IMR-90 (cell line): ENCODE data around the gene POLE4. TPM values are rescaled to one million over a fixed set of nuclear protein-coding genes. Genes with fewer than 3 reads are reported as not detected.

Experiments
- ATAC-seq: fragments of 200-7000 bp; cut with Tn5 transposase; 2 replicates; pipeline ENCODE4 v1.9.1; 2020; ENCODE audit warnings: low read depth, mild to moderate bottlenecking, moderate library complexity
- BruUV-seq: library from RNA; stranded (reverse); fragments of 400-500 nt; replicated peaks from 2 replicates; lab custom pipeline; 2021; lab: Mats Ljungman, UMichigan
- CTCF ChIA-PET: fragments of 300-600 bp; formaldehyde crosslinking; extraction: SDS; loops from one replicate; lab custom pipeline; 2021; ENCODE audit warnings: antibody characterized with exemption; lab: Yijun Ruan, JAX
- POLR2A ChIA-PET: fragments of 300-600 bp; sonication (Branson Sonifier 250); formaldehyde crosslinking; loops from one replicate; lab custom pipeline; 2022; ENCODE audit warnings: antibody characterized with exemption; ENCODE audit not compliant: unreplicated experiment; lab: Charles Lee
- DNase-seq: peaks from one replicate; pipeline ENCODE4 v3.0.0; 2013
- H2AFZ ChIP-seq: replicated peaks from 2 replicates; pipeline ENCODE3; 2013; ENCODE audit warnings: low read length, mild to moderate bottlenecking; ENCODE audit not compliant: poor library complexity
- H2AK5ac ChIP-seq: 2 replicates; pipeline ENCODE4 v1.6.1; 2013; ENCODE audit warnings: low read depth, low read length, inconsistent platforms
- H2AK9ac ChIP-seq: replicated peaks from 2 replicates; pipeline ENCODE3; 2013; ENCODE audit warnings: mild to moderate bottlenecking, low read depth, low read length, moderate library complexity; ENCODE audit not compliant: poor library complexity
- H2BK120ac ChIP-seq: 2 replicates; pipeline ENCODE4 v1.6.1; 2013; ENCODE audit warnings: low read depth, low read length, inconsistent platforms
- H2BK15ac ChIP-seq: 3 replicates; pipeline ENCODE4 v1.6.1; 2013; ENCODE audit warnings: low read depth, low read length, inconsistent platforms
- H2BK20ac ChIP-seq: 2 replicates; pipeline ENCODE4 v1.6.1; 2013; ENCODE audit warnings: low read depth, mild to moderate bottlenecking, inconsistent platforms, low read length, moderate library complexity
- H2BK5ac ChIP-seq: 2 replicates; pipeline ENCODE4 v1.6.1; 2013; ENCODE audit warnings: mild to moderate bottlenecking, low read depth, low read length, inconsistent platforms; ENCODE audit not compliant: poor library complexity, severe bottlenecking
- H3K14ac ChIP-seq: replicated peaks from 2 replicates; pipeline ENCODE4 v1.6.1; 2013; ENCODE audit warnings: low read depth, low read length, inconsistent platforms
- H3K18ac ChIP-seq: 2 replicates; pipeline ENCODE4 v1.6.1; 2013; ENCODE audit warnings: low read depth, low read length, control low read depth
- H3K23ac ChIP-seq: 2 replicates; pipeline ENCODE4 v1.6.1; 2013; ENCODE audit warnings: low read depth, low read length, inconsistent platforms
- H3K27ac ChIP-seq: 2 replicates; pipeline ENCODE4 v1.5.1; 2013; ENCODE audit warnings: mild to moderate bottlenecking, control low read depth, low read length; ENCODE audit not compliant: insufficient read depth
- H3K27me3 ChIP-seq: 2 replicates; pipeline ENCODE4 v1.6.1; 2013; ENCODE audit warnings: low read length; ENCODE audit not compliant: control insufficient read depth, insufficient read depth
- H3K36me3 ChIP-seq: 2 replicates; pipeline ENCODE4 v1.6.1; 2013; ENCODE audit warnings: low read length, mixed read lengths; ENCODE audit not compliant: control insufficient read depth, insufficient read depth
- H3K4ac ChIP-seq: 2 replicates; pipeline ENCODE4 v1.6.1; 2013; ENCODE audit warnings: low read depth, low read length, inconsistent platforms
- H3K4me1 ChIP-seq: 2 replicates; pipeline ENCODE4 v1.6.1; 2013; ENCODE audit warnings: low read length, mixed read lengths; ENCODE audit not compliant: control insufficient read depth, insufficient read depth
- H3K4me2 ChIP-seq: 2 replicates; pipeline ENCODE4 v1.6.1; 2013; ENCODE audit warnings: low read depth, mild to moderate bottlenecking, control low read depth, low read length, moderate library complexity
- H3K4me3 ChIP-seq: 2 replicates; pipeline ENCODE4 v1.5.1; 2013; ENCODE audit warnings: low read depth, mild to moderate bottlenecking, control low read depth, low read length, moderate library complexity; ENCODE audit not compliant: insufficient read depth
- H3K56ac ChIP-seq: 2 replicates; pipeline ENCODE4 v1.6.1; 2013; ENCODE audit warnings: low read length, inconsistent platforms; ENCODE audit not compliant: insufficient read depth; ENCODE audit errors: extremely low read depth
- H3K79me1 ChIP-seq, 2 experiments: 2 replicates each; pipeline ENCODE4 v1.6.1; 2013; ENCODE audit warnings: low read length in 2 of 2, inconsistent platforms in 1 of 2, low read depth in 1 of 2
- H3K9ac ChIP-seq: 2 replicates; pipeline ENCODE4 v1.6.1; 2013; ENCODE audit warnings: low read depth, low read length, control low read depth
- H3K9me1 ChIP-seq: 2 replicates; pipeline ENCODE4 v1.6.1; 2013; ENCODE audit warnings: low read length, inconsistent platforms; ENCODE audit not compliant: insufficient read depth
- H3K9me3 ChIP-seq: 2 replicates; pipeline ENCODE4 v1.6.1; 2013; ENCODE audit warnings: low read length; ENCODE audit not compliant: control insufficient read depth, insufficient read depth
- H4K20me1 ChIP-seq: 2 replicates; pipeline ENCODE4 v1.6.1; 2013; ENCODE audit warnings: low read length, inconsistent platforms; ENCODE audit not compliant: insufficient read depth
- H4K5ac ChIP-seq: 2 replicates; pipeline ENCODE4 v1.6.1; 2013; ENCODE audit warnings: mild to moderate bottlenecking, low read depth, low read length, control low read depth
- H4K8ac ChIP-seq, 2 experiments: 2 replicates each; pipeline ENCODE4 v1.6.1; 2013; ENCODE audit warnings: low read depth in 2 of 2, low read length in 2 of 2, control low read depth in 1 of 2, inconsistent platforms in 1 of 2
- H4K91ac ChIP-seq: 2 replicates; pipeline ENCODE4 v1.6.1; 2013; ENCODE audit warnings: low read depth, low read length, inconsistent platforms; ENCODE audit not compliant: insufficient read depth
- CEBPB ChIP-seq: IDR thresholded peaks from 2 replicates; pipeline ENCODE4 v1.6.1; 2012; ENCODE audit warnings: low read depth, low read length, improper control_type of control experiment
- MAZ ChIP-seq: IDR thresholded peaks from 2 replicates; pipeline ENCODE4 v1.6.1; 2012; ENCODE audit warnings: low read depth, mild to moderate bottlenecking, low read length, improper control_type of control experiment, moderate library complexity, borderline replicate concordance
- WGBS, 2 experiments: methylation state at CpG; one replicate each; pipeline versions ENCODE4 v1.1.5 to v1.1.7; 2013; ENCODE audit warnings: missing lambda C conversion rate in 2 of 2; ENCODE audit not compliant: insufficient read length in 1 of 2; ENCODE audit errors: extremely low coverage in 2 of 2; 5-methylcytosine and 5-hydroxymethylcytosine counted together
- dilution Hi-C: fragments of 300-500 bp; cut with HindIII; formaldehyde crosslinking; loops from one replicate; pipeline ENCODE4 v1.14.3; 2018; ENCODE audit warnings: low sequenced_read_pairs; ENCODE audit not compliant: unreplicated experiment
- in situ Hi-C: fragments of 300-500 bp; cut with MboI; formaldehyde crosslinking; loops from 3 replicates; pipeline ENCODE4 v1.14.3; 2019; ENCODE audit warnings: low sequenced_read_pairs, inconsistent platforms, mixed read lengths
- intact Hi-C: fragments of 100-400 bp; cut with micrococcal nuclease; formaldehyde crosslinking; loops from 2 replicates; pipeline ENCODE4 v1.10.0; 2022
- polyA plus RNA-seq, 3 experiments: library from polyadenylated mRNA; depleted of rRNA; stranded (reverse); fragments of >200 nt; gene quantifications; 2 replicates each; pipeline ENCODE4 v1.2.3, GENCODE V29; 2012; ENCODE audit warnings: low replicate concordance in 1 of 3
- total RNA-seq: library from RNA; depleted of rRNA; stranded (reverse); fragments of >200 nt; gene quantifications from 2 replicates; pipeline ENCODE4 v1.2.3, GENCODE V29; 2012

POLE4 gene
- total and polyA plus RNA-seq, 2 of the 4 experiments (the other 2 are of a cell fraction), result 9.0 to 23.9 TPM

- Histone ChIP-seq H3K9ac (no peak overlapping the region), H3K18ac (peak overlapping the region; percentile 50), H4K5ac (no peak overlapping the region; the same call in 1 of the 2 replicates), H4K20me1 (no peaks in the 10 kb centered on the region), H3K36me3 (no peaks in the 10 kb centered on the region), H2BK15ac (no peak overlapping the region), H3K56ac (no peak overlapping the region), H2AK5ac (peak overlapping the region; percentile 51), H2BK120ac (no peak overlapping the region), H2BK5ac (no peak overlapping the region), H3K9me1 (peaks cover 6% of the 10 kb centered on the region), H3K23ac (no peak overlapping the region), H3K4me1 (peaks cover 4% of the 10 kb centered on the region; the same call in 1 of the 2 replicates), H3K9me3 (no peaks in the 10 kb centered on the region), H4K8ac (peak overlapping the region in 1 of 2 experiments; percentile 41; a peak in 2 of 4 replicates), H3K14ac (0 out of 2 replicates have a peak overlapping the region, but pooled peaks have one; percentile 58), H3K4me2 (no peak overlapping the region), H3K27me3 (no peaks in the 10 kb centered on the region), H4K91ac (no peak overlapping the region), H3K79me1 (peaks cover 0 to 13% of the 10 kb centered on the region in 2 experiments; a peak in 1 of 4 replicates), H3K4ac (peak overlapping the region; percentile 7), H3K4me3 (no peak overlapping the region), H2AFZ (no peak overlapping the region), H2BK20ac (no peak overlapping the region), H2AK9ac (no peak overlapping the region), H3K27ac (no peak overlapping the region)
- ATAC-seq (no peak), DNase-seq (peak; percentile 35)
- ChIA-PET CTCF (no interaction called here), POLR2A (no interaction called here)
- TF ChIP-seq MAZ (no peak), CEBPB (peak; percentile 28; the same call in 1 of the 2 replicates)
- BruUV-seq, result no TSS peak
- no CpG with 5 or more reads among the region's 5 CpGs for WGBS, 2 experiments
- dilution Hi-C loops, result no loop called here
- in situ Hi-C loops, result loop anchor here (25.0 kb wide), 1 partner anchor 690 kb away; no protein-coding TSS in a partner anchor
- intact Hi-C loops, result no loop called here
These were observed 35.7 kb upstream of the POLE4 start for GRCh38 chr2:74922592-74923227.
